ENCODE results near the gene AAK1.

DNA sequence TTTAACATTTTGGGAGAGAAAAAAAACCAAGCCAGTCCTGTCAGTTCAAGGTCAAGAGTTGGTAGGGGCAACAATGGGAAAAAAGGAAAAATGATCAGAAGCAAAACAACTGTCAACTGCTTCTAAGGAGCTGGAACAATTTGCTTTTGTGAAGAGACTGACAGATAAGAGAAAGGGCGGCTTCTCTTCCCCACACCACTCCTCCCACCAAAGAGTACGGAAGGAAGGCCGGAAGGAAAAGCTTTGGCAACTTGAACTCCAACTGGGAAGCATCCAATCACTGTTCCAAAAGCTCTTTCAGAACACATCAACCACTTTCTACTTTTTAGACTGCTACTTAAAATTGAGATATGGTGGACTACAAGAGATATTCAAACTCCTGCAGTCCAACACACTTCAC, 148.5 kb downstream of the AAK1 start:
- no peak for TF ChIP-seq POLR2A (IDR thresholded peaks at IDR 0.05)
- TF ChIP-seq, protein P1, sequence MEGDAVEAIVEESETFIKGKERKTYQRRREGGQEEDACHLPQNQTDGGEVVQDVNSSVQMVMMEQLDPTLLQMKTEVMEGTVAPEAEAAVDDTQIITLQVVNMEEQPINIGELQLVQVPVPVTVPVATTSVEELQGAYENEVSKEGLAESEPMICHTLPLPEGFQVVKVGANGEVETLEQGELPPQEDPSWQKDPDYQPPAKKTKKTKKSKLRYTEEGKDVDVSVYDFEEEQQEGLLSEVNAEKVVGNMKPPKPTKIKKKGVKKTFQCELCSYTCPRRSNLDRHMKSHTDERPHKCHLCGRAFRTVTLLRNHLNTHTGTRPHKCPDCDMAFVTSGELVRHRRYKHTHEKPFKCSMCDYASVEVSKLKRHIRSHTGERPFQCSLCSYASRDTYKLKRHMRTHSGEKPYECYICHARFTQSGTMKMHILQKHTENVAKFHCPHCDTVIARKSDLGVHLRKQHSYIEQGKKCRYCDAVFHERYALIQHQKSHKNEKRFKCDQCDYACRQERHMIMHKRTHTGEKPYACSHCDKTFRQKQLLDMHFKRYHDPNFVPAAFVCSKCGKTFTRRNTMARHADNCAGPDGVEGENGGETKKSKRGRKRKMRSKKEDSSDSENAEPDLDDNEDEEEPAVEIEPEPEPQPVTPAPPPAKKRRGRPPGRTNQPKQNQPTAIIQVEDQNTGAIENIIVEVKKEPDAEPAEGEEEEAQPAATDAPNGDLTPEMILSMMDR (IDR thresholded peaks at IDR 0.05) = no peak

Measured in stomach (tissue), 4 donors.